Activated T-cell treated with anti-CD3 and anti-CD28 coated beads for 48 hours (primary cell): ENCODE results near the gene CAPN6.

Experiments used
- DNase-seq: peaks from one replicate; pipeline ENCODE4 v3.0.0-alpha.2; 2020; ENCODE audit warnings: low read depth

CAPN6 gene, protein sequence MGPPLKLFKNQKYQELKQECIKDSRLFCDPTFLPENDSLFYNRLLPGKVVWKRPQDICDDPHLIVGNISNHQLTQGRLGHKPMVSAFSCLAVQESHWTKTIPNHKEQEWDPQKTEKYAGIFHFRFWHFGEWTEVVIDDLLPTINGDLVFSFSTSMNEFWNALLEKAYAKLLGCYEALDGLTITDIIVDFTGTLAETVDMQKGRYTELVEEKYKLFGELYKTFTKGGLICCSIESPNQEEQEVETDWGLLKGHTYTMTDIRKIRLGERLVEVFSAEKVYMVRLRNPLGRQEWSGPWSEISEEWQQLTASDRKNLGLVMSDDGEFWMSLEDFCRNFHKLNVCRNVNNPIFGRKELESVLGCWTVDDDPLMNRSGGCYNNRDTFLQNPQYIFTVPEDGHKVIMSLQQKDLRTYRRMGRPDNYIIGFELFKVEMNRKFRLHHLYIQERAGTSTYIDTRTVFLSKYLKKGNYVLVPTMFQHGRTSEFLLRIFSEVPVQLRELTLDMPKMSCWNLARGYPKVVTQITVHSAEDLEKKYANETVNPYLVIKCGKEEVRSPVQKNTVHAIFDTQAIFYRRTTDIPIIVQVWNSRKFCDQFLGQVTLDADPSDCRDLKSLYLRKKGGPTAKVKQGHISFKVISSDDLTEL

DNA sequence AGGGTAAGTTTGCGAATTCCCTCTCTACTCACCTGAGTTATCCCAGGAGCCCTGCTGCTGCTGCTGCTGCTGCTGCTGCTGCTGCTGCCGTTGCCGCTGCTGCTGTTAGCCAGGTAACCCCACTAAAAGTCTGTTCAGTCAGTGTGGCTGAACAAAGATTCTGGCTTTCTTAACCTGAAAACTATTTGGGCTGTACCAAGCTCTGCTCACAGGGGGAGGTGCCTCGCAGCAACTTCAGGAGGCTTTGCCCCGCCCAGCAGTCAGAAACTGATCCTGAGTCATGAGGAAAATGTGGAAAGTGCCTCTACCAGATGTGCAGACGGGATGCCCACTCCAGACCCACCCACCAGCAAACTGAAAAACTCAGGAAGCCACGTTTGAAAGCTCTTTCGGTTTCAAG is at the start of gene CAPN6:
Gene CAPN6 (minus strand): TSS at position 145 of the 400 bp plus-strand sequence. CDS start 6,547 bp downstream, outside the sequence.
- no peak for DNase-seq

DNA sequence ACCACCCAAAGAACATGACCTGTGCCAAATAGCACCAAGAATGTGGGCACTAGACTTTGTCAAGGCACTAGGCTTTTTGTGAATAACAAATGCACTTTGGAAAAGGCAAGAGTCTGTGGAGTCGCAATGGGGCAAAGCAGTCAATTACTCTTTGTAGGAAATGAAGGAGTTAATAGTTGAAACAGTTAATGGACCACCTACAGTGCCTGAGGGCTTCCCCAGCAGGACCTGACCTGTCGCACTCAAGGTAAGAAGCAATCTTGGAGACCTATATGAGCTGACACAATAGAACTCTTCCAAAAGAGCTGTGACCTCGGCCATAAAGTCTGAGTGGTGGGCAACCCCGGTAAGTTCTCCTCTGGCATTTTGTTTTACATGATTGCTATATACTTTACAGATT is 49.2 kb upstream of the CAPN6 start:
- no peak for DNase-seq

- DNase-seq: no peak
Observed at GRCh38 chrX:111318901-111319300, 48.6 kb upstream of the CAPN6 start.

GRCh38 chrX:111309083-111309482 is 38.8 kb upstream of the CAPN6 start:
- DNase-seq: no peak

DNA sequence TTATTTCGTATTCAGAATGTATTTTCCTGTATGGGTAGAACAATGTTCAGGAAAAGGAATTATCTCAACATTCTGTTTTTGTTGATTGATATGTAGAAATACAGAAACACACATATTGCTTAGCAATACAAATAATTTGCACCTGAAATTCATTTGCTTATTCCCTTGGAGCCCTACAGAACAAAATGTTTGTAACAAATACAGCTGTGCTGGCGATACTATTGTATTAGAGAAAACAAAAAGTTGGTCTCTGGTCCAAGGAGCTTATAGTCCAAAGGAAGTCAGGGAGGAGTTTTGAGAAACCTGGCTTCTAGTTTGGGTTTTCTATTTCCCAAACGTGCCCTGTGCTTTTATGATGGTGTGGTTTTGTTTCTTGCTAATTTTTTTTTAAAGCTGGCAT is 37.8 kb upstream of the CAPN6 start:
- DNase-seq: no peak

- DNase-seq: no peak
Observed at GRCh38 chrX:111302284-111302683, 32.0 kb upstream of the CAPN6 start.

- DNase-seq: no peak
Observed at GRCh38 chrX:111288841-111289240, 18.6 kb upstream of the CAPN6 start.

GRCh38 chrX:111284631-111285293 is 14.5 kb upstream of the CAPN6 start:
- DNase-seq: no peak

DNA sequence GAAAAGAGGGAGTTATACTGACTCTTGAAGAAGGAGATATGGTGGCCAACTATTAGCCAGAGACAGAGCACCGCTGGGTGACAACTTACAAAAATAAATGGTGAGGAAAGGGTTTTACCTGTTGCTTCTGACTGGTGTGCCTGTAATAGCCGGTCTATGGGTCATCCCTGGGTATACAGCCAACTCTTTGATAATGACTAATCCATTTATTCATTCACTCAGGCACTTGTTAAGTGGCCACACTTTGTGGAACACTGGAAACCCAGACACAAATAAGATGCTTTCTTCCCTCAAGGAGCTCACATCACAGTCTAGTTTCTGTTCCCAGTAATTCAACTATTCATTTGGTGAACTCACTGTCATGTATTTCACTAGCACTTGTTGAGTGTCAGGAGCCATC is 13.2 kb upstream of the CAPN6 start:
- DNase-seq: no peak

GRCh38 chrX:111282991-111283390 is 12.7 kb upstream of the CAPN6 start:
- no peak for DNase-seq

- DNase-seq: no peak
Observed at GRCh38 chrX:111282139-111282538, 11.9 kb upstream of the CAPN6 start.

- no peak for DNase-seq
Observed at GRCh38 chrX:111268506-111268905, 1.8 kb downstream of the CAPN6 start.

GRCh38 chrX:111265486-111265885 is 4.8 kb downstream of the CAPN6 start:
- no peak for DNase-seq

DNA sequence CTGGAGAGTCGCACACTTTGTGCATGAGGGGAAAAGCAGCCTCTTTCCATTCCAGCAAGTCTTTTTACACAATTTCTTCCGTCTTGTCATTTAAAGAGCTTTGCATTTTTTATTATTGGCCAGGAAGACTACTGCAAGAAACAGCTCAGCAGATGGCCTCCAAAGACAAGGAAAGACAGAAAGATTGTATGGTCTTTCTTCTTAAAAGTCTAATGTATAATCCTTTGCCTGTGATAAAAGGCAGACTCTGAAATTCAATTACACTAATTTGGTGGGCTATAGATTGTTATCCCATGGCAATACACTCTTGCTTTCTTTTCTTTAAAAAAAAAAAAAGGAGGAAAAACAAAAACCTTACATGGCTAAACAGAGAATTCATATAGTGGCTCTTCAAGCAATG is 5.9 kb downstream of the CAPN6 start:
- DNase-seq: no peak

GRCh38 chrX:111262086-111262485 is 8.2 kb downstream of the CAPN6 start:
- DNase-seq: no peak

DNA sequence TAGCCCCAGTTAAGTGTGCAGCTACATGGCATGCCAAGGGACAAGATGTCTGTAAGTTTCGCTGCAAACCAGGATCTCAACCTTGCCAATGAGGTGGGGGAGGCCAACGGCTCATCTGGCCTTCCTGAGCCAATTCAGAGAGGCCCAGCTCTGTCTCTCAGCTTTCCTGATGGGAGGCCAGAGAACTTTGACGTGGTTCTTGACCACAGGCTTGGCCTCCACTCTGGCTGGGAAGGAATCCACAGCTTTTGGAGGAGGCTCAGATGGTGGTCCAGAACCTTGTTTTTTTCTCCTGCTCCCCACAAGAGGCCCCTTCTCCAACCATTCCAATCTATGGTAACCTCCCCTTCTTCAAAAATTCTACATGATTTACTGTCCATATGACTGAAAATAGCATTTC is 9.8 kb downstream of the CAPN6 start:
- no peak for DNase-seq

DNA sequence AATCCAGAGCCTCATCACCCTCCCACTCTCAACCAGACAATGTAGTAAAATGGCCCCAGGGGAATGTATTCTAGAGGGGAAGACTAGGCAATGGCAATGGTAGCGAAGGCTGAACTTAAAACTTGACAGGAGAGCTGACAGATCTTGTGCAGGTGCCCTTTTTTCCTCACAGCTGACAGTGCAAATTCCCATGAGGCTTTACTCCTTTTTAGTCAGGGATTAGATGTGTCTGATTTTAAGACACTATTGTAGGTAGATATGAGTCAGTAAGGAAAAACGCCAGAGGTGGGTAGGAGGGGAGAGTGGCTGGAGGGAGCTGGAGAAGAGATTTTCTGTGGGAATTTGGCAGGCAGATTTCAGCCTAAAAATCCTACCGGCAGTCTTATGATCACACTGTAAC is 10.7 kb downstream of the CAPN6 start:
- no peak for DNase-seq

GRCh38 chrX:111257733-111258132 is 12.6 kb downstream of the CAPN6 start:
- DNase-seq: no peak

DNA sequence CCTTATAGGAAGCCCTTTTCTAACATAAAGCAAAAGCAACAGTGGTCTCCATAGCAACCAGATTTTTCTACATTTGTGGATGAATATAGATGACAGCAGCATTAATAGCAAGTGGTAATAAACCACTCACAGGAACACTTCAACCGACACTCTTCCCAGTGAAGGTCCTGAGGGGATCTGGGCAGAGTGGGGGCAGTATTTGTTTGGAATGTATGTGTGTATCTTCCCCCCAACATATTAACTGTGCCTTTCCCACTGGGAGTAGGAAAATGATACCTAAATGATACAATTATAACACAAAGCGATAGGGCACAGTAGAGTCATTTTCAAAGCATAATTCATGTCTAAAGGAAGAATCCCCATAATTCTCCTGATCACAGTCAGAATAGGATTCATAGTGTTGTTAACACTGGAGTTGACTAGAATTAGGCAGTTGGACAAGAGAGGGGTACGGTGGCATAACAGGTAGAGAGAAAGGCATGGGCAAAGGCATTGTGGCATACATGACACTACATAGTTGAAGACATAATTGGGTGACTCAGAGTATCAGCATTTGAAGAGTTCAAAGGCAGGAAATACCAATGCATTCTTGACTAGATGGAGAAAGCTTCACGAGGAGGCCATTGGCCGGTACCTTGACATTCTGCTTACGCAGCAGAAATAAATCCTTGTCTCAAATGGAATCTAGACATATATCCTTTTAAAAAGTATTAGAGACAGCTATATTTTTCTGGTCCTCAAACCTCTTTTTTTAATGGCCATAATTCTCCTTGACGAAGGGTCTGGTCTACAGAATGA is 15.2 kb downstream of the CAPN6 start:
- DNase-seq: no peak

DNA sequence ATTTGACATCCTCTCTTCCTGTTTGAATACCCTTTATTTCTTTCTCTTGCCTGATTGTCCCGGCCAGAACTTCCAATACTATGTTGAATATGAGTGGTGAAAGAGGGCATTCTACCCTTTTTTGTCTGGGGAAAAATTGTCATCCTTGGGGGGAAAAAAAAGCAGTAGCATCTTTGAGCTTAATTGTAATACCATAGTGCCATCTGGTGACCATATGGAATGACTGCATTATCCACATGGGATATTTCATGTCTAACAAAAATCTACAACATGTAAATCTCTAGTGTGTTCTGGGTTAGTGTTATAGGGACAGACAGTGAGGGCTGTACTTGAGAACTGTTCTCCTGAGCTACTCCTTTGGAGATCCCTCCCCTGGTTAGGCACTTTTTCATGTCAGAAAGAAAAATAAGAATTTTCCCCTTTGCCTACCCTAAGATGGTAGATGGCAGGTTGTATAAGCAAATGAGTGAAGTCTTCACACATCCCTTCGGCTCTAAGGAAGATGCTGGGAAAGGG is 26.0 kb downstream of the CAPN6 start:
- DNase-seq: no peak

DNA sequence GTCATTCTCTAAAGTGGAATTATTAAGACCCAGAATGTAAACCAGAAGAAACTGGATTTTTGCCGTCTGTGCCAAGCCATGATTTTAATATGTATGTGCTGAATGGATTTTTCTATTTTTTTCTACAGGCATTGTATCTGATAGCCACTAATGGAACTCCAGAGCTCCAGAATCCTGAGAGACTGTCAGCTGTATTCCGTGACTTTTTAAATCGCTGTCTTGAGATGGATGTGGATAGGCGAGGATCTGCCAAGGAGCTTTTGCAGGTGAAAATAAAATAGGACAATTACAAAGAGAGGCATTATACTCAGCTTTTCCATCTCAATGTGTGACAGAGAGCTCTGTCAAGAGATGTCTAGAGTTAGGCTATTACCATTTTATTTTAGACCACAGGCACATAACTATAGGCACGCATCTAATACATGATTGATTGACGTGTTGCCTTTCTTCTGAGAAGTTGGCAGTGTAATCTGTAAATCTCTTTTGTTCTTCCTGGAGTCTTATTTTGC is 53.9 kb downstream of the CAPN6 start:
- DNase-seq: no peak

DNA sequence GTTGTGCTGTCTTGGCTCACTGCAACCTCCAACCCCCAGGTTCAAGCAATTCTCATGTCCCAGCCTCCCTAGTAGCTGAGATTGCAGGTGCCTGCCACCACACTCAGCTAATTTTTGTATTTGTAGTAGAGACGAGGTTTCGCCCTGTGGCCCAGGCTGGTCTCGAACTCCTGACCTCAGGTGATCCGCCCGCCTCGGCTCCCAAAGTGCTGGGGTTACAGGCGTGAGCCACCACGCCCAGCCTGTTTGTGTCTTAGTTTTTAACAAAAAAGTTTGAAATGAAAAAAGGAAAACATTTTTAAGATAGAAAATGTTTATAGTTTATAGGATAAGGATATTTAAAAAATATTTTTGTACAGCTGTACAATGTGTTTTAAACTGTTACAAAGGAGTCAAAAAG is 62.4 kb downstream of the CAPN6 start:
- no peak for DNase-seq
